Astrocyte of the hippocampus (primary cell): ENCODE measurements around the gene DCC.
"Not testable (repeated sequence)": the region's sequence is repeated elsewhere in the genome, so short reads cannot be mapped to it uniquely, and the experiment has no call there.

ENCODE experiments used
- DNase-seq: peaks from one replicate; pipeline ENCODE4 v3.0.0; 2011; ENCODE audit warnings: low read depth, low spot score

The DCC gene

GRCh38 chr18:53508529-53508928 is 1168.5 kb downstream of the DCC start:
- no peak for DNase-seq

- no peak for DNase-seq
Observed at GRCh38 chr18:53509886-53510285, 1169.9 kb downstream of the DCC start.

- DNase-seq: not testable (repeated sequence)
Observed at GRCh38 chr18:53511725-53512124, 1171.7 kb downstream of the DCC start.

- no peak for DNase-seq
Observed at GRCh38 chr18:53521068-53521467, 1181.1 kb downstream of the DCC start.

GRCh38 chr18:53526101-53526870 is 1186.3 kb downstream of the DCC start:
- DNase-seq: no peak

GRCh38 chr18:53527365-53527764 is 1187.4 kb downstream of the DCC start:
- no peak for DNase-seq

- no peak for DNase-seq
Observed at GRCh38 chr18:53531187-53531586, 1191.2 kb downstream of the DCC start.

- DNase-seq: no peak
Observed at GRCh38 chr18:53531896-53532295, 1191.9 kb downstream of the DCC start.

GRCh38 chr18:53534203-53534602 is 1194.2 kb downstream of the DCC start:
- DNase-seq: no peak

GRCh38 chr18:53534695-53535094 is 1194.7 kb downstream of the DCC start:
- DNase-seq: no peak

GRCh38 chr18:53536908-53537307 is 1196.9 kb downstream of the DCC start:
- no peak for DNase-seq

- no peak for DNase-seq
Observed at GRCh38 chr18:53541924-53542323, 1201.9 kb downstream of the DCC start.

- no peak for DNase-seq
Observed at GRCh38 chr18:53543711-53544110, 1203.7 kb downstream of the DCC start.

GRCh38 chr18:53544917-53545316 is 1204.9 kb downstream of the DCC start:
- no peak for DNase-seq

- peak; percentile 13 for DNase-seq
Observed at GRCh38 chr18:53551868-53552426, 1212.0 kb downstream of the DCC start.

- no peak for DNase-seq
Observed at GRCh38 chr18:53553030-53553429, 1213.0 kb downstream of the DCC start.

- DNase-seq: no peak
Observed at GRCh38 chr18:53556450-53556849, 1216.5 kb downstream of the DCC start.

GRCh38 chr18:53560546-53560945 is 1220.5 kb downstream of the DCC start:
- no peak for DNase-seq

GRCh38 chr18:53566626-53567025 is 1226.6 kb downstream of the DCC start:
- DNase-seq: no peak

GRCh38 chr18:53567929-53568574 is 1228.1 kb downstream of the DCC start:
- DNase-seq: peak; percentile 61
